CD8-positive, alpha-beta memory T cell (primary cell): ENCODE data around the gene ERC2. TPM values are rescaled to one million over a fixed set of nuclear protein-coding genes. Genes with fewer than 3 reads are reported as not detected.

Experiments used
- CTCF ChIA-PET: fragments of 350-600 bp; sonication (Branson Sonifier 250); formaldehyde crosslinking; loops from one replicate; lab custom pipeline; 2021; ENCODE audit warnings: antibody characterized with exemption; lab: Charles Lee
- POLR2A ChIA-PET: fragments of 350-600 bp; sonication (Branson Sonifier 250); formaldehyde crosslinking; loops from one replicate; lab custom pipeline; 2021; ENCODE audit warnings: antibody characterized with exemption; lab: Charles Lee
- DNase-seq, 5 donors: peaks; one replicate each; pipeline versions ENCODE4 v3.0.0 to v3.0.0-alpha.2; 2020 to 2022; ENCODE audit warnings: mixed read lengths in 1 of 5
- H3K27ac ChIP-seq: one replicate; pipeline ENCODE4 v1.7.0; 2013; ENCODE audit warnings: low read depth, mild to moderate bottlenecking, low read length, moderate library complexity
- H3K27me3 ChIP-seq: 2 replicates; pipeline ENCODE4 v1.7.0; 2013; ENCODE audit warnings: low read length, mild to moderate bottlenecking; ENCODE audit not compliant: insufficient read depth, poor library complexity, severe bottlenecking
- H3K36me3 ChIP-seq: 2 replicates; pipeline ENCODE4 v1.7.0; 2013; ENCODE audit warnings: mild to moderate bottlenecking, low read length, moderate library complexity; ENCODE audit not compliant: insufficient read depth
- H3K4me1 ChIP-seq: 2 replicates; pipeline ENCODE4 v1.7.0; 2013; ENCODE audit warnings: mild to moderate bottlenecking, low read length, moderate library complexity; ENCODE audit not compliant: insufficient read depth
- H3K4me3 ChIP-seq: 2 replicates; pipeline ENCODE4 v1.7.0; 2013; ENCODE audit warnings: mild to moderate bottlenecking, low read length
- H3K9me3 ChIP-seq: 2 replicates; pipeline ENCODE4 v1.7.0; 2013; ENCODE audit warnings: mild to moderate bottlenecking, low read length
- H3K27ac Mint-ChIP-seq, 8 donors: one replicate each; pipeline ENCODE4 v1.8.0; 2020 to 2021; ENCODE audit warnings: mixed read lengths in 8 of 8, mild to moderate bottlenecking in 6 of 8, inconsistent platforms in 3 of 8, moderate library complexity in 3 of 8
- H3K27me3 Mint-ChIP-seq, 2 donors: one replicate each; pipeline ENCODE4 v1.8.0; 2020 to 2021; ENCODE audit warnings: mixed read lengths in 2 of 2, mild to moderate bottlenecking in 1 of 2, moderate library complexity in 1 of 2
- H3K36me3 Mint-ChIP-seq, 3 donors: one replicate each; pipeline ENCODE4 v1.8.0; 2020 to 2021; ENCODE audit warnings: mixed read lengths in 3 of 3, inconsistent platforms in 1 of 3, mild to moderate bottlenecking in 1 of 3
- H3K4me1 Mint-ChIP-seq, 3 donors: one replicate each; pipeline ENCODE4 v1.8.0; 2020 to 2021; ENCODE audit warnings: mixed read lengths in 3 of 3, inconsistent platforms in 1 of 3, mild to moderate bottlenecking in 1 of 3
- H3K4me3 Mint-ChIP-seq, 7 donors: one replicate each; pipeline ENCODE4 v1.8.0; 2020 to 2021; ENCODE audit warnings: mixed read lengths in 7 of 7, mild to moderate bottlenecking in 6 of 7, moderate library complexity in 4 of 7, inconsistent platforms in 2 of 7
- H3K9me3 Mint-ChIP-seq, 5 donors: one replicate each; pipeline ENCODE4 v1.8.0; 2020 to 2022; ENCODE audit warnings: mixed read lengths in 5 of 5, mild to moderate bottlenecking in 3 of 5, moderate library complexity in 2 of 5, inconsistent platforms in 1 of 5
- polyA plus RNA-seq: library from polyadenylated mRNA; unstranded; fragments of 300-500 nt; fragmentation: Illumina TruSeq; gene quantifications from one replicate; pipeline ENCODE4 v1.2.3, GENCODE V29; 2021
- total RNA-seq, 2 experiments: library from RNA; stranded (reverse); gene quantifications; one replicate each; pipeline ENCODE4 v1.2.3, GENCODE V29; 2021

Gene ERC2
- total and polyA plus RNA-seq, 3 experiments from 2014 or later = not detected

GRCh38 chr3:56107157-56107556 lies 361.1 kb downstream of the ERC2 start:
- Histone ChIP-seq H3K27me3 (no peaks in the 10 kb centered on the region), H3K27ac (no peak overlapping the region), H3K4me3 (no peak overlapping the region), H3K36me3 (no peaks in the 10 kb centered on the region), H3K4me1 (no peaks in the 10 kb centered on the region), H3K9me3 (no peaks in the 10 kb centered on the region)
- no peaks in the 10 kb centered on the region for H3K36me3 Mint-ChIP-seq
- H3K27ac Mint-ChIP-seq = no peak overlapping the region
- H3K4me1 Mint-ChIP-seq = no peaks in the 10 kb centered on the region
- no peak for DNase-seq
- POLR2A ChIA-PET = no interaction called here
- H3K4me3 Mint-ChIP-seq = no peak overlapping the region
- peaks cover 0 to 9% (median 2%) of the 10 kb centered on the region in 5 donors for H3K9me3 Mint-ChIP-seq
- H3K27me3 Mint-ChIP-seq = peaks cover 0 to 4% of the 10 kb centered on the region in 2 donors
- CTCF ChIA-PET = no interaction called here

DNA sequence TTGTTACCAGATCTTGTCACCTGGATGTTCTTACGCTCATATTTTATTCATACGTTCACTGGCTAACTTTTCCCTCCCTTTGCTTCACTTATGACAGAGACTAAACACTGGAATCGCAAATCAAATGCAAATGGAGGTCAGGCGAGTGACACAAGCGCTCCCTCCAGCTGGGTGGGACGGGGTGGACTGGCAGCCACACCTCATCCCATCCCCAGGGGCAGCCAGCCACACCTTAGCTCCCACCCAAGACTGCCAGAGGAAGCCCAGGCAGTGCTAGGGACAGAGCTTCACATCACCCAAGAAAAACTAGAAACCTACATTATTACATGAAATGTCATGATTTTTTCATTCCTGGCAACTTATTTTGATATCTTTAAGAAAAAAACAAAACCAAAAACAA lies 366.2 kb downstream of the ERC2 start:
- Histone ChIP-seq H3K4me1 (no peaks in the 10 kb centered on the region), H3K9me3 (no peaks in the 10 kb centered on the region)
- DNase-seq = no peak

GRCh38 chr3:56101576-56101975 lies 366.7 kb downstream of the ERC2 start:
- H3K4me1 Mint-ChIP-seq = no peaks in the 10 kb centered on the region
- CTCF ChIA-PET = no interaction called here

More for the DNA sequence above, 366.2 kb downstream of the ERC2 start:
- H3K4me1 Mint-ChIP-seq = no peaks in the 10 kb centered on the region
- no peaks in the 10 kb centered on the region for H3K36me3 Mint-ChIP-seq
- H3K4me3 Mint-ChIP-seq = no peak overlapping the region
- H3K27ac Mint-ChIP-seq = no peak overlapping the region
- H3K9me3 Mint-ChIP-seq = peaks cover 0 to 5% (median 2%) of the 10 kb centered on the region in 5 donors
- Histone ChIP-seq H3K36me3 (no peaks in the 10 kb centered on the region), H3K27ac (no peak overlapping the region), H3K27me3 (no peaks in the 10 kb centered on the region), H3K4me3 (no peak overlapping the region)
- CTCF ChIA-PET = no interaction called here
- H3K27me3 Mint-ChIP-seq = peaks cover 0 to 4% of the 10 kb centered on the region in 2 donors
- POLR2A ChIA-PET = no interaction called here

DNA sequence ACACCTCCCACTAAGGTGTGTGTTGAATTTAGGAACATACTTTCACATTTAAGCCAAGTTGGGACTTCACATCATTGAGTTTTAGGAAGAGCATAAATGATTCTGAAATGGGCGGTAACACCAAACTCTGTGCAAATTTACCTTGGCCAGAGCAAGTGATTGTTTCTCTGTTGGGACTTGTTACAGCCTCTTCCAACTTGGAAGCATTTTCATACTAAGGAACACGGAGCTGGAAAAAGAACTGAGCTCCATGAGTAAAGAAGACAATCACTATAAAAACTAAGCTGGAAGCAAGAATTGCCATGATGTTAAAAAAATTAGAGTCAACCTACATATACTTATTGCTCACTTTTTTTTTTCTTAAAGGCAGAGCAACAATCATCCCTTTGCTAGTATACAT lies 371.3 kb downstream of the ERC2 start:
- H3K36me3 Mint-ChIP-seq = no peaks in the 10 kb centered on the region
- no peaks in the 10 kb centered on the region for H3K9me3 Mint-ChIP-seq
- H3K4me3 ChIP-seq = no peak overlapping the region
- H3K4me1 Mint-ChIP-seq = no peaks in the 10 kb centered on the region
- peaks cover 0 to 4% of the 10 kb centered on the region in 2 donors for H3K27me3 Mint-ChIP-seq
- H3K27ac ChIP-seq = no peak overlapping the region
- ChIA-PET CTCF (no interaction called here), POLR2A (no interaction called here)
- H3K4me3 Mint-ChIP-seq = no peak overlapping the region
- no peaks in the 10 kb centered on the region for H3K27me3 ChIP-seq
- no peak for DNase-seq
- H3K27ac Mint-ChIP-seq = no peak overlapping the region
- no peaks in the 10 kb centered on the region for H3K9me3 ChIP-seq
- no peaks in the 10 kb centered on the region for H3K4me1 ChIP-seq
- H3K36me3 ChIP-seq = no peaks in the 10 kb centered on the region

More at GRCh38 chr3:56101576-56101975, 366.7 kb downstream of the ERC2 start:
- DNase-seq = no peak
- no peaks in the 10 kb centered on the region for H3K9me3 ChIP-seq
- no peak overlapping the region for H3K4me3 ChIP-seq
- H3K9me3 Mint-ChIP-seq = peaks cover 0 to 5% (median 2%) of the 10 kb centered on the region in 5 donors
- no peaks in the 10 kb centered on the region for H3K27me3 ChIP-seq
- no peak overlapping the region for H3K27ac ChIP-seq
- no peak overlapping the region for H3K4me3 Mint-ChIP-seq
- H3K27me3 Mint-ChIP-seq = peaks cover 0 to 4% of the 10 kb centered on the region in 2 donors
- POLR2A ChIA-PET = no interaction called here
- no peaks in the 10 kb centered on the region for H3K36me3 ChIP-seq
- no peaks in the 10 kb centered on the region for H3K4me1 ChIP-seq
- no peak overlapping the region for H3K27ac Mint-ChIP-seq
- H3K36me3 Mint-ChIP-seq = no peaks in the 10 kb centered on the region

DNA sequence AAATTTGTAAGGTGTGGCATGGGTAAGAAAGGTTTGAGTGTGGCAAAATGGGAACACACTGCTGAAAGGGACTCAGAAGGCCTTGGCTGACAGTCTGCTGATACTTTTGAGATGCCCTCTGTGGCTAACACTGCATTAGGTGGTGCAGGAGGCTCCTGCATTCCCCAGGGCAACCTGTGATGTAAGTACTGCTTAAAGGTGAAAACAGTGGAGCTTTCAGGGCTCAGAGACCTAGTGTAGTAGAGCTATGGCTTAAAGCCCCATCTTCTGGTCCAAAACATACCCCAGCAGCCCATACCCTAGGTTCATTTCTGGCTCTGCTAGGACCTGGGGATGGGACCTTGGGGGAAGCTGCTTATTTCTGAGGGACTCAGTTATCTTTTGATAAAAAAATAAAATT lies 374.1 kb downstream of the ERC2 start:
- Mint-ChIP-seq H3K9me3 (peaks cover 0 to 2% (median 0%) of the 10 kb centered on the region in 5 donors), H3K36me3 (no peaks in the 10 kb centered on the region), H3K4me3 (no peak overlapping the region), H3K27ac (no peak overlapping the region), H3K4me1 (no peaks in the 10 kb centered on the region), H3K27me3 (peaks cover 0 to 2% of the 10 kb centered on the region in 2 donors)
- DNase-seq = no peak
- H3K9me3 ChIP-seq = no peaks in the 10 kb centered on the region
- POLR2A ChIA-PET = no interaction called here
- no peak overlapping the region for H3K4me3 ChIP-seq
- H3K4me1 ChIP-seq = no peaks in the 10 kb centered on the region
- CTCF ChIA-PET = no interaction called here
- H3K36me3 ChIP-seq = no peaks in the 10 kb centered on the region
- no peak overlapping the region for H3K27ac ChIP-seq
- H3K27me3 ChIP-seq = no peaks in the 10 kb centered on the region

GRCh38 chr3:56089739-56090138 lies 378.5 kb downstream of the ERC2 start:
- no peaks in the 10 kb centered on the region for H3K36me3 Mint-ChIP-seq
- ChIA-PET CTCF (no interaction called here), POLR2A (no interaction called here)
- no peaks in the 10 kb centered on the region for H3K4me1 ChIP-seq
- H3K4me1 Mint-ChIP-seq = no peaks in the 10 kb centered on the region
- no peaks in the 10 kb centered on the region for H3K27me3 ChIP-seq
- H3K27me3 Mint-ChIP-seq = peaks cover 0 to 1% of the 10 kb centered on the region in 2 donors
- no peak overlapping the region for H3K4me3 ChIP-seq
- H3K27ac Mint-ChIP-seq = no peak overlapping the region
- no peak overlapping the region for H3K27ac ChIP-seq
- no peaks in the 10 kb centered on the region for H3K36me3 ChIP-seq
- no peaks in the 10 kb centered on the region for H3K9me3 ChIP-seq
- peaks cover 0 to 2% (median 0%) of the 10 kb centered on the region in 5 donors for H3K9me3 Mint-ChIP-seq
- no peak overlapping the region for H3K4me3 Mint-ChIP-seq
- no peak for DNase-seq

DNA sequence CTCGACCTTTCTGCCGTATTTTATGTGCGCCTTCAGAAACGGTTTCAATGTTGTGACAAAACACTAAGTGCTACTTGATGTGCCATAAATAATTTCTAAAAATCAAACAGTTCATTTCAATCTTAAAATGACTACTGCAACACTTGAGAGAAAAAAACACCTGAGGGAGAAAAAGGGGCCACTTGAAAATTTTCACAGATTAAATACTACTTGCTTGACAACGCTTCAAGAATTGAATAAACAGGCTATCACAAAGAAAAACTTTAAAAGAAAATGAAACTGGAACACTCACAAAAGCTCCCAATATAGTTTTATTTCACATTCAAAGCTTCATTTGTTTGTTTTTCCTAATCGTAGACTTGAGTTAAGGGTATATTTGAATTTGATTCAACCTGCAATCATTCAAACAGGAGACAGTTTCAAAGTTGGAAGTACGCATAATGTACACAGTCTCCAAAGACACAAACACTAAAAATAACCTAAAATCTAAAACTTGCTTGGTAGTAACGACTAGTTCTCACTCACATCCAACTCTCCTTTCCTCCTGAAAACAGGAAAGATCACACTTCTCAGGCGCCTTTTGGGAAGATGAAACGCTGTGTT lies 380.7 kb downstream of the ERC2 start:
- Histone ChIP-seq H3K4me1 (no peaks in the 10 kb centered on the region), H3K36me3 (no peaks in the 10 kb centered on the region), H3K4me3 (no peak overlapping the region), H3K27me3 (no peaks in the 10 kb centered on the region), H3K27ac (no peak overlapping the region), H3K9me3 (no peaks in the 10 kb centered on the region)
- H3K9me3 Mint-ChIP-seq = peaks cover 0 to 2% (median 0%) of the 10 kb centered on the region in 5 donors
- H3K27me3 Mint-ChIP-seq = no peaks in the 10 kb centered on the region
- H3K36me3 Mint-ChIP-seq = no peaks in the 10 kb centered on the region
- ChIA-PET POLR2A (no interaction called here), CTCF (no interaction called here)
- DNase-seq = no peak
- H3K4me3 Mint-ChIP-seq = no peak overlapping the region
- no peak overlapping the region for H3K27ac Mint-ChIP-seq
- no peaks in the 10 kb centered on the region for H3K4me1 Mint-ChIP-seq

DNA sequence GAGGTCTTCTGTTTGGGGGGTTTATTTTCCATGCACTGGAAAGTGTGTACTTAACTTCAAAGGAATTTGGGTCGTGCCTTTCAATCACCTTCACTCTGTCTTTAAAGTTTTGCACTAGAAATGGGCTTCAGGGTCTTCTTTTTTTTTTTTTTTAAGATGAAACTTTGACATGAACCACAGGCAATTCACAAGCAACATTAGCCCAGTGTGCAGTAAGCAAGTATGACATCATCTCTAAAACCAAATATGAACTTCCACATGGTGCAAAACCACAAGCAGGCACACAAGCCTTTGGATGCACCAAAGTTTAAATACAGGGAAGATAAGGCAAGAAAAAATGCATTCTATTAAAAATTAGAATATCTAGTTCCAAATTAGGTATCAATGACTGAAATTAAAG lies 381.9 kb downstream of the ERC2 start:
- Histone ChIP-seq H3K36me3 (no peaks in the 10 kb centered on the region), H3K4me1 (no peaks in the 10 kb centered on the region), H3K27me3 (no peaks in the 10 kb centered on the region), H3K4me3 (no peak overlapping the region), H3K9me3 (no peaks in the 10 kb centered on the region), H3K27ac (no peak overlapping the region)
- POLR2A ChIA-PET = no interaction called here
- H3K9me3 Mint-ChIP-seq = peaks cover 0 to 2% (median 0%) of the 10 kb centered on the region in 5 donors
- DNase-seq = no peak
- no peaks in the 10 kb centered on the region for H3K27me3 Mint-ChIP-seq
- H3K4me1 Mint-ChIP-seq = no peaks in the 10 kb centered on the region
- CTCF ChIA-PET = no interaction called here
- no peak overlapping the region for H3K27ac Mint-ChIP-seq
- H3K4me3 Mint-ChIP-seq = no peak overlapping the region
- H3K36me3 Mint-ChIP-seq = no peaks in the 10 kb centered on the region
